Sigmoid colon (tissue), 7 donors: ENCODE results near the gene STEAP3. TPM values are rescaled to one million over a fixed set of nuclear protein-coding genes. Genes with fewer than 3 reads are reported as not detected.

ENCODE experiments used
- DNase-seq: peaks from one replicate; pipeline ENCODE4 v3.0.0-alpha.2; 2019
- H3K27ac ChIP-seq, 4 donors: fragments of 200-600 bp; sonication (generic); one replicate each; pipeline ENCODE4 v1.5.1; 2016 to 2019; ENCODE audit warnings: mild to moderate bottlenecking in 1 of 4
- H3K27me3 ChIP-seq, 3 donors: fragments of 200-600 bp; sonication (generic); one replicate each; pipeline ENCODE4 v1.5.1; 2019; ENCODE audit warnings: mild to moderate bottlenecking in 1 of 3
- H3K36me3 ChIP-seq, 4 donors: fragments of 200-600 bp; sonication (generic); one replicate each; pipeline ENCODE4 v1.5.1; 2016 to 2019
- H3K4me1 ChIP-seq, 4 donors: fragments of 200-600 bp; sonication (generic); one replicate each; pipeline ENCODE4 v1.5.1; 2017 to 2019
- H3K4me3 ChIP-seq, 4 donors: fragments of 200-600 bp; sonication (generic); one replicate each; pipeline ENCODE4 v1.5.1; 2017 to 2019; ENCODE audit warnings: mild to moderate bottlenecking in 2 of 4, moderate library complexity in 1 of 4
- H3K9me3 ChIP-seq, 4 donors: fragments of 200-600 bp in 3 of 4; sonication (generic) in 3 of 4; one replicate each; pipeline versions ENCODE4 v1.5.1 to v1.6.1; 2013 to 2019
- EP300 ChIP-seq, 4 donors: sonication (generic); formaldehyde crosslinking; IDR thresholded peaks; one replicate each; pipeline ENCODE4 v1.6.1; 2017; ENCODE audit warnings: antibody characterized with exemption in 4 of 4
- POLR2A ChIP-seq, 2 donors: fragments of 450-650 bp; IDR thresholded peaks; one replicate each; pipeline ENCODE4 v1.6.1; 2016; ENCODE audit warnings: antibody characterized with exemption in 2 of 2, mild to moderate bottlenecking in 2 of 2, moderate library complexity in 2 of 2
- POLR2AphosphoS5 ChIP-seq, 4 donors: sonication (generic); formaldehyde crosslinking; IDR thresholded peaks; one replicate each; pipeline ENCODE4 v1.6.1; 2017; ENCODE audit warnings: antibody characterized with exemption in 4 of 4
- WGBS, 2 donors: extraction: QIAGEN DNeasy Blood & Tissue Kit; methylation state at CpG; one replicate each; pipeline ENCODE4 v1.1.7; 2013; 5-methylcytosine and 5-hydroxymethylcytosine counted together
- intact Hi-C: fragments of 100-400 bp; cut with DNase I; formaldehyde crosslinking; loops from one replicate; pipeline ENCODE4 v1.15.1; 2023
- polyA plus RNA-seq, 3 donors: library from polyadenylated mRNA; stranded (reverse); fragments of 200-250 nt; gene quantifications; one replicate each; pipeline ENCODE4 v1.2.3, GENCODE V29; 2013
- total RNA-seq, 4 donors: library from RNA; depleted of rRNA; stranded (reverse); fragments of >200 nt; gene quantifications; one replicate each; pipeline ENCODE4 v1.1.0, GENCODE V29; 2016
- TF ChIP-seq, protein P1 (sequence below), 4 experiments: fragments of 450-650 bp in 3 of 4; fragments of 200-600 bp in 1 of 4; IDR thresholded peaks; one replicate each; pipeline ENCODE4 v1.5.1; 2016 to 2019; ENCODE audit warnings: antibody characterized with exemption in 4 of 4, mild to moderate bottlenecking in 3 of 4, moderate library complexity in 2 of 4
- donor health status: healthy with polysubstance abuse.
- donor health status: Bipolar disorder and iron deficiency.
- donor health status: healthy.

STEAP3 gene
- total and polyA plus RNA-seq, 7 donors = 1.4 to 16.4 (median 2.8) TPM

DNA sequence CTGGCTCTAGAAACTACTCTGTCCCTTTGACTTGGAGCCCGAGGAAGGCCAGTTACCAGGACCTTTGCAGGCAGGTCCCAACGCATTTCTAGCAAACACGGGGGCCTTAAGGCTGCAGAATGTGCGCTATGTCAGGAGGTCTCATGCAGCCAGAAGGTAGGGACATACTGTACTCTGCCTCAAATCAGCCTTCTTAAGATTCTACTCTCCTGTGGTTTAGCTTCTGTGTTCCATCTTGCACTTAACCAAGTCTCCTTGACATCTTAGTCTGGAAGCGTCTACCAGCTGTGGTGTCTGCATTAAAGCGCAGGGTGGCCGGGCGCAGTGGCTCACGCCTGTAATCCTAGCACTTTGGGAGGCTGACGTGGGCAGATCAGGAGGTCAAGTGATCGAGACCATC, 65.5 kb downstream of the STEAP3 start:
- DNase-seq = peak; percentile 74
- intact Hi-C loops = loop anchor here (10.0 kb wide), 1 partner anchor 274 kb away; no protein-coding TSS in a partner anchor
- no peaks in the 10 kb centered on the region for H3K36me3 ChIP-seq
- WGBS, 2 donors = 73 to 90% methylated on average over 11 of the region's 11 CpGs
- H3K27me3 ChIP-seq = no peaks in the 10 kb centered on the region
- TF ChIP-seq POLR2A (IDR thresholded peaks at IDR 0.05) (no peak), EP300 (IDR thresholded peaks at IDR 0.05) (peak in 3 of 4 donors; percentile 26 to 95 (median 47)), POLR2AphosphoS5 (IDR thresholded peaks at IDR 0.05) (peak; percentile 39 to 90 (median 60))
- TF ChIP-seq, protein P1, sequence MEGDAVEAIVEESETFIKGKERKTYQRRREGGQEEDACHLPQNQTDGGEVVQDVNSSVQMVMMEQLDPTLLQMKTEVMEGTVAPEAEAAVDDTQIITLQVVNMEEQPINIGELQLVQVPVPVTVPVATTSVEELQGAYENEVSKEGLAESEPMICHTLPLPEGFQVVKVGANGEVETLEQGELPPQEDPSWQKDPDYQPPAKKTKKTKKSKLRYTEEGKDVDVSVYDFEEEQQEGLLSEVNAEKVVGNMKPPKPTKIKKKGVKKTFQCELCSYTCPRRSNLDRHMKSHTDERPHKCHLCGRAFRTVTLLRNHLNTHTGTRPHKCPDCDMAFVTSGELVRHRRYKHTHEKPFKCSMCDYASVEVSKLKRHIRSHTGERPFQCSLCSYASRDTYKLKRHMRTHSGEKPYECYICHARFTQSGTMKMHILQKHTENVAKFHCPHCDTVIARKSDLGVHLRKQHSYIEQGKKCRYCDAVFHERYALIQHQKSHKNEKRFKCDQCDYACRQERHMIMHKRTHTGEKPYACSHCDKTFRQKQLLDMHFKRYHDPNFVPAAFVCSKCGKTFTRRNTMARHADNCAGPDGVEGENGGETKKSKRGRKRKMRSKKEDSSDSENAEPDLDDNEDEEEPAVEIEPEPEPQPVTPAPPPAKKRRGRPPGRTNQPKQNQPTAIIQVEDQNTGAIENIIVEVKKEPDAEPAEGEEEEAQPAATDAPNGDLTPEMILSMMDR (IDR thresholded peaks at IDR 0.05) = no peak
- no peak overlapping the region for H3K4me3 ChIP-seq
- peak overlapping the region in 3 of 4 donors; percentile 60 to 84 (median 69) for H3K27ac ChIP-seq
- H3K9me3 ChIP-seq = no peaks in the 10 kb centered on the region
- H3K4me1 ChIP-seq = peaks cover 0 to 27% (median 15%) of the 10 kb centered on the region in 4 donors

DNA sequence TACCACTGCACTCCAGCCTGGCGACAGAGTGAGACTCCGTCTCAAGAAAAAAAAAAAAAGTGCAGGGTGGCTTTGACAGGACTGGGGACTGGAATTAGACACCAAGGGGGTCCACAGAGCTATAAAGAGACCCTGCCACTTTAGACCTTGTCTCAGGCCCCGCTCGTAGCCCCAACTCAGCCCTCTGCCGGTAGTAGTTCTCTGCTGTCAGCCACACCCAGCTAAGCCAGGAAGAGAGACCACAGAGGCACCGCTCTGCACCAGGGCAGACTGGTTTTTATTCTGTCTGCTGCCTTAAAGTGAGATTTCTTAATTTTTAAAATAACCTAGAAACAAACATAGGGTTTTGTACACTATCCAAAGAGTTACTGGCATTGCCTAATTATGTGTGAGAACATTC, 66.0 kb downstream of the STEAP3 start:
- Histone ChIP-seq H3K4me3 (no peak overlapping the region), H3K27me3 (no peaks in the 10 kb centered on the region), H3K4me1 (peaks cover 0 to 24% (median 15%) of the 10 kb centered on the region in 4 donors), H3K27ac (peak overlapping the region in 3 of 4 donors; percentile 60 to 84 (median 69)), H3K9me3 (no peaks in the 10 kb centered on the region), H3K36me3 (peaks cover 0 to 1% (median 0%) of the 10 kb centered on the region in 4 donors)
- no peak for DNase-seq
- WGBS, 2 donors = 81 to 88% methylated on average over 6 of the region's 6 CpGs
- intact Hi-C loops = loop anchor here (10.0 kb wide), 1 partner anchor 275 kb away; no protein-coding TSS in a partner anchor
- no peak for TF ChIP-seq POLR2AphosphoS5 (IDR thresholded peaks at IDR 0.05)
- TF ChIP-seq POLR2A (IDR thresholded peaks at IDR 0.05) = no peak
- TF ChIP-seq EP300 (IDR thresholded peaks at IDR 0.05) = no peak
- TF ChIP-seq, protein P1 (IDR thresholded peaks at IDR 0.05) = no peak

DNA sequence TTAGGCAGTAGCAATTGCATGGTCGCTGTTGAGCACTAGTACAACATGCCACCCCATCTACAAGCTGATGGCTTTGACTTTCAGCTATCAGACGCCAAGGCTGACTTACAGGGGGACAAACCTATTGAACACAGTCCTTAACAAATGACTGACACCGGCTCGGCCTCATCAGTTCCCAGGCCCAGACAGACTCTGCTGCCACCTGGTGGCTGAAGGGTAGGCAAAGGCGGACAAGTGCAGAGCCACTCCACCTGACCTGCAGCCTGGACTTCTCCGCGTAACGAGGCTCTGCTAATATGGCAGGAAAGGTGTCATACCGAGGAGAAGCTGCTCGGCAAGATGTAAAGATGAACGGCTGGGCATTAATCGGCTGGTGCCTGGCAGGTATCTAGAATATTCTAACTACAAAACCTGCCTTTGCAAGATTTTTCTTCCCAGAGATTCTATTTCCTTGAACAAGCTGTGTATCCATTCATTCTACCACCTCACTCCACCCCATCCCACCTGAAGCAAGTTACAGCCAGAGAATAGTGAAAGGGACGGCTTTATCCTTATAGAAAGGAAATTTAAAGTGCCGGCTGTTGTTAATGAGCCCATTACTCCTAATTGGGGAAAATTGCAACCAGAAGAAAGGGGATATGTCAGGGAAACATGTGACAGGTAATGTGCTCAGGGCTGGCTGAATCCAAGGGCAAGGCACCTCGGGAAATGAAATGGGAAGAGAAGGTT, 67.4 kb downstream of the STEAP3 start:
- no peak for TF ChIP-seq POLR2A (IDR thresholded peaks at IDR 0.05)
- TF ChIP-seq, protein P1 (IDR thresholded peaks at IDR 0.05) = peak in 3 of 4 experiments; percentile 15 to 25 (median 16)
- DNase-seq = peak; percentile 75
- H3K9me3 ChIP-seq = no peaks in the 10 kb centered on the region
- 24 to 71% methylated on average over 15 of the region's 15 CpGs for WGBS, 2 donors
- no peak overlapping the region for H3K27ac ChIP-seq
- intact Hi-C loops = no loop called here
- H3K4me3 ChIP-seq = no peak overlapping the region
- no peaks in the 10 kb centered on the region for H3K27me3 ChIP-seq
- H3K36me3 ChIP-seq = peaks cover 0 to 4% (median 0%) of the 10 kb centered on the region in 4 donors
- H3K4me1 ChIP-seq = peaks cover 0 to 24% (median 15%) of the 10 kb centered on the region in 4 donors

DNA sequence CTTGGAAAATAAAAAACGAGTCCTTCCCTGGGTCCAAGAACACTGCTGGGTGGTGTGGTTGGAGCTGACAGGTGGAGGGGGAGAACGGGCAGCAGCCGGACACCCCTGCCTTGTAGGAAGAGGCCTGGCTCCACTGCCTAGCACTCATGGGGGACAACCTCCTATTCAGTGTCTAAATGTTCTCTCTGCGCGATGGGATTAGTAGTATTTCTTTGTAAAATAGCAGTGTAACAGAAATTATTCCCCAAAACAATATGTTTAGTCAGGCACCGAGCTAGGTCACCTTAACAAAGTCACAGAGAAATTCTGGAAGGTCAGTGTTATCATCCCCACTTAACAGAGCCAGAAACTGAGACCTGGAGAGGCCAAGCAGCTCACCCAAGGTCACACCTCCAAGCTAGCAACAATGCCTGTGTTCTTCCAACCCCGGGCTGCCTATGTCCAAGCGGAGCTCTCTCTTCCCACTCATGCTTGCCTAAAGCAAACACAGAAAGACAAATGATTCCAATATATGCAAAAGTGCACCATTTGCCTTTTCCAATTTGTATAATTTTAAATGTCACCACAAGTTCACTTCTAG, 68.0 kb downstream of the STEAP3 start:
- H3K27me3 ChIP-seq = no peaks in the 10 kb centered on the region
- 93 to 94% methylated on average over 8 of the region's 8 CpGs for WGBS, 2 donors
- TF ChIP-seq POLR2A (IDR thresholded peaks at IDR 0.05) (no peak), POLR2AphosphoS5 (IDR thresholded peaks at IDR 0.05) (no peak), EP300 (IDR thresholded peaks at IDR 0.05) (no peak)
- TF ChIP-seq, protein P1 (IDR thresholded peaks at IDR 0.05) = no peak
- intact Hi-C loops = no loop called here
- H3K4me3 ChIP-seq = no peak overlapping the region
- H3K27ac ChIP-seq = no peak overlapping the region
- peaks cover 0 to 24% (median 15%) of the 10 kb centered on the region in 4 donors for H3K4me1 ChIP-seq
- H3K36me3 ChIP-seq = peaks cover 0 to 4% (median 0%) of the 10 kb centered on the region in 4 donors
- no peaks in the 10 kb centered on the region for H3K9me3 ChIP-seq
- no peak for DNase-seq
